ENCODE results near the gene SNPH. TPM values are rescaled to one million over a fixed set of nuclear protein-coding genes. Genes with fewer than 3 reads are reported as not detected.

The SNPH gene
- total and polyA plus RNA-seq, 2 of the 8 experiments (the other 6 are each of a cell fraction or from before 2014, with no cell fraction given), result 0.98 to 4.9 TPM

- Histone ChIP-seq H3K18ac (ENCODE audit: extremely low read depth, low read length) (peak overlapping the region; percentile 25; the same call in 1 of the 2 replicates), H4K20me1 (replicated peaks in 1 of 2; ENCODE audit: control insufficient read depth in 1 of 2, insufficient read depth in 2 of 2, low read length in 2 of 2) (peaks cover 4 to 25% of the 10 kb centered on the region in 2 experiments), H4K8ac (ENCODE audit: extremely low read depth, insufficient read depth, low read length) (peak overlapping the region; percentile 88; the same call in 1 of the 2 replicates), H3K4me3 (ENCODE audit: extremely low read depth in 1 of 4, insufficient read depth in 2 of 4, low read depth in 3 of 4, low read length in 4 of 4) (peak overlapping the region; percentile 88 to 94 (median 93); a peak in 7 of 8 replicates), H2AFZ (ENCODE audit: low read length) (peak overlapping the region; percentile 94), H3K14ac (ENCODE audit: insufficient read length) (no peak overlapping the region), H3K23me2 (ENCODE audit: low read depth, low read length) (peaks cover 10% of the 10 kb centered on the region), H4K5ac (ENCODE audit: insufficient read length, low read depth, low read length) (no peak overlapping the region), H2BK120ac (replicated peaks; ENCODE audit: low read depth, low read length) (no peak overlapping the region), H3K27me3 (replicated peaks in 1 of 4; ENCODE audit: control insufficient read depth in 3 of 4, extremely low read depth in 1 of 4, insufficient read depth in 3 of 4, low read length in 3 of 4) (no peaks in the 10 kb centered on the region), H2AK5ac (ENCODE audit: low read depth, low read length) (no peak overlapping the region; the same call in 1 of the 2 replicates), H3K9me3 (ENCODE audit: insufficient read depth in 2 of 2, low read depth in 1 of 2, low read length in 1 of 2) (no peaks in the 10 kb centered on the region), H3K4ac (replicated peaks; ENCODE audit: insufficient read length, low read depth, low read length) (no peak overlapping the region), H3K79me2 (ENCODE audit: control insufficient read depth in 1 of 2, insufficient read depth in 2 of 2, low read length in 2 of 2) (peaks cover 18 to 44% of the 10 kb centered on the region in 2 experiments), H2BK5ac (ENCODE audit: low read depth, low read length) (peak overlapping the region; percentile 79; the same call in 1 of the 2 replicates), H3K56ac (replicated peaks; ENCODE audit: insufficient read length, low read depth, low read length) (no peak overlapping the region), H3K4me1 (replicated peaks in 1 of 4; ENCODE audit: control insufficient read depth in 3 of 4, insufficient read depth in 4 of 4, low read length in 3 of 4) (peaks cover 2 to 13% (median 5%) of the 10 kb centered on the region in 4 experiments; a peak in 6 of 7 replicates), H2BK20ac (ENCODE audit: low read length) (no peak overlapping the region), H3K27ac (ENCODE audit: low read depth, low read length) (peak overlapping the region; percentile 95), H3K4me2 (ENCODE audit: insufficient read depth in 1 of 2, low read depth in 2 of 2, low read length in 2 of 2) (peak overlapping the region; percentile 77 to 98), H3K79me1 (ENCODE audit: low read depth, low read length) (peaks cover 26% of the 10 kb centered on the region), H2BK15ac (ENCODE audit: low read length) (no peak overlapping the region), H2BK12ac (ENCODE audit: low read depth, low read length) (peak overlapping the region; percentile 88), H3K36me3 (ENCODE audit: control insufficient read depth in 2 of 4, insufficient read depth in 4 of 4, low read length in 3 of 4) (0 out of 8 replicates have a peak, but pooled peaks cover 0 to 3% (median 0%) of the 10 kb centered on the region in 4 experiments), H4K91ac (replicated peaks; ENCODE audit: insufficient read length, low read length) (no peak overlapping the region), H3K23ac (ENCODE audit: insufficient read length) (no peak overlapping the region), H3K9ac (replicated peaks in 1 of 4; ENCODE audit: extremely low read depth in 1 of 4, low read depth in 3 of 4, low read length in 3 of 4) (peak overlapping the region in 3 of 4 experiments; percentile 72 to 96 (median 96); a peak in 5 of 7 replicates)
- ChIA-PET POLR2A (ENCODE audit: partially characterized antibody) (interaction anchor here (1.0 to 6.5 kb wide), 6 partner anchors 19 to 67 kb away, joined by 3 to 34 read pairs (median 5); no protein-coding TSS in a partner anchor), CTCF (ENCODE audit: partially characterized antibody) (interaction anchor here (0.7 to 3.6 kb wide), 4 partner anchors 12 to 142 kb away, joined by 3 to 28 read pairs (median 3); no protein-coding TSS in a partner anchor)
- WGBS, 2 experiments (ENCODE audit: extremely low coverage in 1 of 2, insufficient coverage in 1 of 2, insufficient read length in 1 of 2, insufficient replicate concordance in 2 of 2, low coverage in 1 of 2, low lambda C conversion rate in 2 of 2, missing lambda C conversion rate in 1 of 2), result 47% methylated on average over 15 of the region's 15 CpGs; no CpG with 5 or more reads in 1 of the 2 experiments
- FAIRE-seq, result no peak
- DNase-seq (ENCODE audit: low read depth in 1 of 2, low spot score in 2 of 2), result peak in 1 of 2 experiments; percentile 19
- no peak for TF ChIP-seq TAF7 (optimal IDR thresholded peaks at IDR 0.05; ENCODE audit: borderline replicate concordance, low read depth, low read length)
Measured at GRCh38 chr20:1324598-1325172, 58.6 kb downstream of the SNPH start.

All from H1 (cell line).